OCI-LY3 (cell line): ENCODE measurements around the gene GSS.

Source experiments
- EZH2phosphoT487 ChIP-seq: fragments of 200-600 bp; shearing (Covaris generic); IDR thresholded peaks from 2 replicates; pipeline ENCODE4 v1.6.1; 2018; ENCODE audit warnings: antibody characterized with exemption, mixed run types, low read depth
- TF ChIP-seq, protein P1 (sequence below): fragments of 200-600, 300-600 bp; sonication (generic); IDR thresholded peaks from 2 replicates; pipeline ENCODE4 v1.5.1; 2014; ENCODE audit warnings: antibody characterized with exemption, low read length, low read depth

DNA sequence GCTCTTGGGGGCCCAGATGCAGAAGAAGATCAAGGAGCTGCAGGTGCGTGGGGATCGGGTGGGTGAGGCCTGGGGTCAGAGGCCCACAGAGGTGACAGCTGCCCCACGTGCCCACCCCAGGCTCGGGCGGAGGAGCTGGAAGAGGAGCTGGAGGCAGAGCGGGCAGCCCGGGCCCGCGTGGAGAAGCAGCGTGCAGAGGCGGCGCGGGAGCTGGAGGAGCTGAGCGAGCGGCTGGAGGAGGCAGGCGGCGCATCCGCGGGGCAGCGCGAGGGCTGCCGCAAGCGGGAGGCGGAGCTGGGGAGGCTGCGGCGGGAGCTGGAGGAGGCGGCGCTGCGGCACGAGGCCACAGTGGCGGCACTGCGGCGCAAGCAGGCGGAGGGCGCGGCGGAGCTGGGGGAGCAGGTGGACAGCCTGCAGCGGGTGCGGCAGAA, 41.5 kb upstream of the GSS start:
- TF ChIP-seq, protein P1, sequence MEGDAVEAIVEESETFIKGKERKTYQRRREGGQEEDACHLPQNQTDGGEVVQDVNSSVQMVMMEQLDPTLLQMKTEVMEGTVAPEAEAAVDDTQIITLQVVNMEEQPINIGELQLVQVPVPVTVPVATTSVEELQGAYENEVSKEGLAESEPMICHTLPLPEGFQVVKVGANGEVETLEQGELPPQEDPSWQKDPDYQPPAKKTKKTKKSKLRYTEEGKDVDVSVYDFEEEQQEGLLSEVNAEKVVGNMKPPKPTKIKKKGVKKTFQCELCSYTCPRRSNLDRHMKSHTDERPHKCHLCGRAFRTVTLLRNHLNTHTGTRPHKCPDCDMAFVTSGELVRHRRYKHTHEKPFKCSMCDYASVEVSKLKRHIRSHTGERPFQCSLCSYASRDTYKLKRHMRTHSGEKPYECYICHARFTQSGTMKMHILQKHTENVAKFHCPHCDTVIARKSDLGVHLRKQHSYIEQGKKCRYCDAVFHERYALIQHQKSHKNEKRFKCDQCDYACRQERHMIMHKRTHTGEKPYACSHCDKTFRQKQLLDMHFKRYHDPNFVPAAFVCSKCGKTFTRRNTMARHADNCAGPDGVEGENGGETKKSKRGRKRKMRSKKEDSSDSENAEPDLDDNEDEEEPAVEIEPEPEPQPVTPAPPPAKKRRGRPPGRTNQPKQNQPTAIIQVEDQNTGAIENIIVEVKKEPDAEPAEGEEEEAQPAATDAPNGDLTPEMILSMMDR, result no peak
- no peak for TF ChIP-seq EZH2phosphoT487
